ENCODE results near the gene MAP3K10. TPM values are rescaled to one million over a fixed set of nuclear protein-coding genes. Genes with fewer than 3 reads are reported as not detected.
"Not testable (repeated sequence)": the region's sequence is repeated elsewhere in the genome, so short reads cannot be mapped to it uniquely, and the experiment has no call there.

The MAP3K10 gene
- total and polyA plus RNA-seq, 5 experiments from 2014 or later = 0.15 to 35.6 (median 0.58) TPM

- POLR2A ChIA-PET = interaction anchor here (0.7 kb wide), 1 partner anchor 22 kb away, joined by 3 read pairs; no protein-coding TSS in a partner anchor
- peaks cover 0 to 2% (median 0%) of the 10 kb centered on the region in 5 donors for H3K27me3 Mint-ChIP-seq
- no peak for ATAC-seq
- no peaks in the 10 kb centered on the region for H3K4me1 Mint-ChIP-seq
- H3K9me3 Mint-ChIP-seq = peaks cover 0 to 2% (median 0%) of the 10 kb centered on the region in 9 donors
- H3K27ac Mint-ChIP-seq = no peak overlapping the region
- peaks cover 0 to 31% (median 10%) of the 10 kb centered on the region in 3 donors for H3K36me3 Mint-ChIP-seq
- no peak overlapping the region for H3K4me3 Mint-ChIP-seq
- DNase-seq = no peak
Measured at GRCh38 chr19:40210889-40211288, 19.7 kb downstream of the MAP3K10 start.

GRCh38 chr19:40213251-40213829 is 22.1 kb downstream of the MAP3K10 start:
- Mint-ChIP-seq H3K27me3 (peaks cover 7 to 19% (median 10%) of the 10 kb centered on the region in 5 donors), H3K36me3 (peaks cover 0 to 27% (median 8%) of the 10 kb centered on the region in 3 donors), H3K4me3 (no peak overlapping the region), H3K4me1 (peaks cover 4 to 7% (median 5%) of the 10 kb centered on the region in 4 donors), H3K9me3 (peaks cover 0 to 2% (median 0%) of the 10 kb centered on the region in 9 donors), H3K27ac (no peak overlapping the region)
- no peak for DNase-seq
- ATAC-seq = no peak
- POLR2A ChIA-PET = interaction anchor here (0.6 kb wide), 1 partner anchor 1049 kb away, joined by 5 read pairs; no protein-coding TSS in a partner anchor

GRCh38 chr19:40213882-40214570 is 22.8 kb downstream of the MAP3K10 start:
- Mint-ChIP-seq H3K27ac (no peak overlapping the region), H3K4me3 (no peak overlapping the region), H3K4me1 (peaks cover 4 to 9% (median 6%) of the 10 kb centered on the region in 4 donors), H3K36me3 (peaks cover 0 to 25% (median 8%) of the 10 kb centered on the region in 3 donors), H3K27me3 (peaks cover 10 to 26% (median 13%) of the 10 kb centered on the region in 5 donors), H3K9me3 (peaks cover 0 to 2% (median 0%) of the 10 kb centered on the region in 9 donors)
- no peak for ATAC-seq
- POLR2A ChIA-PET = interaction anchor here (0.5 to 0.6 kb wide), 2 partner anchors 127 to 1049 kb away, joined by 3 to 5 read pairs; no protein-coding TSS in a partner anchor
- no peak for DNase-seq

- POLR2A ChIA-PET = no interaction called here
- Mint-ChIP-seq H3K27me3 (peaks cover 15 to 35% (median 21%) of the 10 kb centered on the region in 5 donors), H3K4me1 (peaks cover 4 to 9% (median 6%) of the 10 kb centered on the region in 4 donors), H3K9me3 (peaks cover 0 to 2% (median 0%) of the 10 kb centered on the region in 9 donors), H3K27ac (no peak overlapping the region), H3K36me3 (peaks cover 0 to 17% (median 8%) of the 10 kb centered on the region in 3 donors), H3K4me3 (no peak overlapping the region)
- DNase-seq = no peak
- no peak for ATAC-seq
Measured at GRCh38 chr19:40214936-40215335, 23.7 kb downstream of the MAP3K10 start.

- DNase-seq (no peak), ATAC-seq (no peak)
- POLR2A ChIA-PET = interaction anchor here (1.0 kb wide), 1 partner anchor 73 kb away, joined by 3 read pairs; no protein-coding TSS in a partner anchor
- Mint-ChIP-seq H3K27ac (peak overlapping the region in 2 of 10 donors; percentile 54 to 56), H3K4me3 (peak overlapping the region in 1 of 10 donors; percentile 4), H3K9me3 (peaks cover 0 to 2% (median 0%) of the 10 kb centered on the region in 9 donors), H3K4me1 (peaks cover 4 to 9% (median 6%) of the 10 kb centered on the region in 4 donors), H3K27me3 (peaks cover 18 to 43% (median 26%) of the 10 kb centered on the region in 5 donors), H3K36me3 (peaks cover 0 to 8% (median 5%) of the 10 kb centered on the region in 3 donors)
Measured at GRCh38 chr19:40216013-40216776, 25.0 kb downstream of the MAP3K10 start.

GRCh38 chr19:40216777-40217026 is 25.5 kb downstream of the MAP3K10 start:
- H3K27ac Mint-ChIP-seq = peak overlapping the region in 1 of 10 donors; percentile 54
- no peak for ATAC-seq
- peaks cover 0 to 2% (median 0%) of the 10 kb centered on the region in 9 donors for H3K9me3 Mint-ChIP-seq
- POLR2A ChIA-PET = interaction anchor here (1.0 kb wide), 1 partner anchor 73 kb away, joined by 3 read pairs; no protein-coding TSS in a partner anchor
- H3K36me3 Mint-ChIP-seq = peaks cover 0 to 3% (median 1%) of the 10 kb centered on the region in 3 donors
- H3K27me3 Mint-ChIP-seq = peaks cover 18 to 47% (median 27%) of the 10 kb centered on the region in 5 donors
- H3K4me1 Mint-ChIP-seq = peaks cover 4 to 9% (median 7%) of the 10 kb centered on the region in 4 donors
- no peak for DNase-seq
- H3K4me3 Mint-ChIP-seq = peak overlapping the region in 1 of 10 donors; percentile 59

- Mint-ChIP-seq H3K9me3 (peaks cover 0 to 4% (median 0%) of the 10 kb centered on the region in 9 donors), H3K27ac (no peak overlapping the region), H3K4me3 (peak overlapping the region in 1 of 10 donors; percentile 59), H3K4me1 (peaks cover 7 to 13% (median 11%) of the 10 kb centered on the region in 4 donors), H3K36me3 (peaks cover 0 to 2% (median 1%) of the 10 kb centered on the region in 3 donors), H3K27me3 (peaks cover 22 to 51% (median 32%) of the 10 kb centered on the region in 5 donors)
- POLR2A ChIA-PET = interaction anchor here (0.6 to 1.0 kb wide), 2 partner anchors 74 to 310 kb away, joined by 3 to 4 read pairs; no protein-coding TSS in a partner anchor
- no peak for DNase-seq
- no peak for ATAC-seq
Measured at GRCh38 chr19:40217027-40217810, 26.0 kb downstream of the MAP3K10 start.

GRCh38 chr19:40217934-40218890 is 27.0 kb downstream of the MAP3K10 start, which contains the start of gene TTC9B:
Gene TTC9B, minus strand, starts transcription at chr19:40218384. Its CDS starts 3 bp downstream, at chr19:40218381.
- H3K27ac Mint-ChIP-seq = peak within 1 kb of the TSS in 1 of 10 donors; percentile 78
- peak; percentile 66 to 71 for ATAC-seq
- H3K9me3 Mint-ChIP-seq = peaks cover 0 to 4% (median 0%) of the 10 kb centered on the region in 9 donors
- H3K27me3 Mint-ChIP-seq = peaks cover 22 to 53% (median 32%) of the 10 kb centered on the region in 5 donors
- peak; percentile 35 to 72 (median 59) for DNase-seq
- peak within 1 kb of the TSS in 1 of 10 donors; percentile 22 for H3K4me3 Mint-ChIP-seq
- H3K36me3 Mint-ChIP-seq = no peaks in the 10 kb centered on the region
- peaks cover 7 to 14% (median 13%) of the 10 kb centered on the region in 4 donors for H3K4me1 Mint-ChIP-seq
- POLR2A ChIA-PET = interaction anchor here (0.5 to 0.6 kb wide), 3 partner anchors 58 to 311 kb away, joined by 3 to 4 read pairs (median 4); no protein-coding TSS in a partner anchor

GRCh38 chr19:40219029-40219428 is 27.8 kb downstream of the MAP3K10 start:
- not testable (repeated sequence) for DNase-seq, ATAC-seq, H3K4me3 Mint-ChIP-seq, H3K9me3 Mint-ChIP-seq, H3K36me3 Mint-ChIP-seq, H3K27ac Mint-ChIP-seq
- POLR2A ChIA-PET = interaction anchor here (0.5 to 0.6 kb wide), 2 partner anchors 55 to 57 kb away, joined by 4 read pairs; no protein-coding TSS in a partner anchor
- peaks cover 22 to 60% (median 32%) of the 10 kb centered on the region in 5 donors for H3K27me3 Mint-ChIP-seq
- H3K4me1 Mint-ChIP-seq = peaks cover 7 to 16% (median 14%) of the 10 kb centered on the region in 4 donors

- peaks cover 7 to 22% (median 15%) of the 10 kb centered on the region in 4 donors for H3K4me1 Mint-ChIP-seq
- H3K27ac Mint-ChIP-seq = no peak overlapping the region
- no peak overlapping the region for H3K4me3 Mint-ChIP-seq
- POLR2A ChIA-PET = no interaction called here
- H3K9me3 Mint-ChIP-seq = peaks cover 0 to 4% (median 0%) of the 10 kb centered on the region in 9 donors
- no peak for DNase-seq
- ATAC-seq = no peak
- H3K36me3 Mint-ChIP-seq = no peaks in the 10 kb centered on the region
- H3K27me3 Mint-ChIP-seq = peaks cover 22 to 68% (median 36%) of the 10 kb centered on the region in 5 donors
Measured at GRCh38 chr19:40219721-40220276, 28.6 kb downstream of the MAP3K10 start.

Data from naive thymus-derived CD8-positive, alpha-beta T cell (primary cell).